HEK293 (cell line): Measurements from ENCODE around the gene LLGL1.
A peak's percentile ranks its signal among the peaks of the same experiment; 100 is the strongest.

ENCODE experiments used
- CTCF ChIA-PET: fragments of 350-600 bp; formaldehyde crosslinking; extraction: SDS; loops from one replicate; lab custom pipeline; 2021; ENCODE audit warnings: antibody characterized with exemption; lab: Yijun Ruan, JAX
- POLR2A ChIA-PET: fragments of 300-600 bp; formaldehyde crosslinking; extraction: SDS; loops from one replicate; lab custom pipeline; 2020; ENCODE audit warnings: antibody characterized with exemption, inconsistent platforms; lab: Yijun Ruan, JAX
- H3K27ac ChIP-seq: fragments of 200-500 bp; sonication (Bioruptor generic); 2 replicates; pipeline ENCODE4 v1.5.1; 2014; ENCODE audit warnings: low read depth, low read length, control low read depth, inconsistent platforms; ENCODE audit errors: extremely low read depth
- H3K36me3 ChIP-seq, 2 experiments: fragments of 200-500 bp in 1 of 2; sonication (Bioruptor generic) in 1 of 2; 1 replicate in 1 of 2; 2 replicates in 1 of 2; pipeline ENCODE4 v1.5.1; 2014 to 2017; ENCODE audit warnings: inconsistent platforms in 2 of 2, low read length in 2 of 2; ENCODE audit not compliant: control insufficient read depth in 2 of 2, insufficient read depth in 1 of 2
- H3K4me1 ChIP-seq: fragments of 200-500 bp; sonication (Bioruptor generic); 2 replicates; pipeline ENCODE4 v1.5.1; 2014; ENCODE audit warnings: mild to moderate bottlenecking, low read length, inconsistent platforms; ENCODE audit not compliant: control insufficient read depth, insufficient read depth
- H3K4me3 ChIP-seq: 2 replicates; pipeline ENCODE4 v1.5.1; 2011; ENCODE audit warnings: low read depth, mild to moderate bottlenecking, control low read depth, low read length, moderate library complexity
- H3K9me3 ChIP-seq: fragments of 200-500 bp; sonication (Bioruptor generic); 2 replicates; pipeline ENCODE4 v1.5.1; 2014; ENCODE audit warnings: low read depth, low read length, inconsistent platforms; ENCODE audit not compliant: control insufficient read depth, insufficient read depth
- GLIS1 ChIP-seq: fragments of 450-650 bp; formaldehyde crosslinking; IDR thresholded peaks from 2 replicates; pipeline ENCODE4 v1.5.1; 2016; ENCODE audit warnings: missing biosample characterization, missing genetic modification characterization
- KLF1 ChIP-seq: fragments of 450-650 bp; formaldehyde crosslinking; IDR thresholded peaks from 2 replicates; pipeline ENCODE4 v1.5.1; 2016; ENCODE audit warnings: missing biosample characterization, missing genetic modification characterization
- RBAK ChIP-seq: fragments of 450-650 bp; formaldehyde crosslinking; IDR thresholded peaks from 2 replicates; pipeline ENCODE4 v1.5.1; 2016; ENCODE audit warnings: missing biosample characterization, missing genetic modification characterization
- SETDB1 ChIP-seq: IDR thresholded peaks from one replicate; pipeline ENCODE4 v1.6.1; 2017; ENCODE audit warnings: mild to moderate bottlenecking, low read length, moderate library complexity, mixed read lengths; ENCODE audit not compliant: insufficient read length
- ZBTB20 ChIP-seq: fragments of 450-650 bp; formaldehyde crosslinking; IDR thresholded peaks from 2 replicates; pipeline ENCODE4 v1.5.1; 2016; ENCODE audit warnings: missing biosample characterization, missing genetic modification characterization
- ZBTB48 ChIP-seq: fragments of 450-650 bp; formaldehyde crosslinking; IDR thresholded peaks from 2 replicates; pipeline ENCODE4 v1.5.1; 2016; ENCODE audit warnings: missing biosample characterization, missing genetic modification characterization
- ZBTB8A ChIP-seq: fragments of 450-650 bp; formaldehyde crosslinking; IDR thresholded peaks from 2 replicates; pipeline ENCODE4 v1.5.1; 2016; ENCODE audit warnings: missing biosample characterization, missing genetic modification characterization
- ZFHX2 ChIP-seq: fragments of 450-650 bp; formaldehyde crosslinking; conservative IDR thresholded peaks from 2 replicates; pipeline ENCODE4 v1.5.1; 2016; ENCODE audit warnings: missing biosample characterization, missing genetic modification characterization
- ZIC2 ChIP-seq: fragments of 450-650 bp; formaldehyde crosslinking; IDR thresholded peaks from 2 replicates; pipeline ENCODE4 v1.5.1; 2016; ENCODE audit warnings: missing biosample characterization, missing genetic modification characterization
- ZNF140 ChIP-seq: fragments of 450-650 bp; formaldehyde crosslinking; IDR thresholded peaks from 2 replicates; pipeline ENCODE4 v1.5.1; 2016; ENCODE audit warnings: missing biosample characterization, missing genetic modification characterization
- ZNF398 ChIP-seq: fragments of 450-650 bp; formaldehyde crosslinking; IDR thresholded peaks from 2 replicates; pipeline ENCODE4 v1.5.1; 2017; ENCODE audit warnings: missing biosample characterization, missing genetic modification characterization
- ZNF585B ChIP-seq: fragments of 450-650 bp; formaldehyde crosslinking; IDR thresholded peaks from 2 replicates; pipeline ENCODE4 v1.5.1; 2016; ENCODE audit warnings: missing biosample characterization, missing genetic modification characterization
- ZNF610 ChIP-seq: fragments of 450-650 bp; formaldehyde crosslinking; IDR thresholded peaks from 2 replicates; pipeline ENCODE4 v1.5.1; 2016; ENCODE audit warnings: missing biosample characterization, missing genetic modification characterization, borderline replicate concordance
- ZNF639 ChIP-seq: fragments of 450-650 bp; formaldehyde crosslinking; IDR thresholded peaks from 2 replicates; pipeline ENCODE4 v1.5.1; 2016; ENCODE audit warnings: missing biosample characterization, missing genetic modification characterization
- TF ChIP-seq, protein P1 (sequence below): fragments of 450-650 bp; formaldehyde crosslinking; IDR thresholded peaks from 2 replicates; pipeline ENCODE4 v1.5.1; 2016; ENCODE audit warnings: missing biosample characterization, missing genetic modification characterization
- TF ChIP-seq, protein P2 (sequence below): fragments of 450-650 bp; formaldehyde crosslinking; IDR thresholded peaks from 2 replicates; pipeline ENCODE4 v1.5.1; 2016; ENCODE audit warnings: missing biosample characterization, missing genetic modification characterization
- TF ChIP-seq, protein P3 (sequence below): fragments of 450-650 bp; formaldehyde crosslinking; conservative IDR thresholded peaks from 2 replicates; pipeline ENCODE4 v1.5.1; 2016; ENCODE audit warnings: low read depth, missing biosample characterization, missing genetic modification characterization
- TF ChIP-seq, protein P4 (sequence below): fragments of 450-650 bp; IDR thresholded peaks from 2 replicates; pipeline ENCODE4 v1.5.1; 2018; ENCODE audit warnings: missing biosample characterization, missing genetic modification characterization
- TF ChIP-seq, protein P5 (sequence below): fragments of 450-650 bp; formaldehyde crosslinking; IDR thresholded peaks from 2 replicates; pipeline ENCODE4 v1.5.1; 2016; ENCODE audit warnings: missing biosample characterization, missing genetic modification characterization

LLGL1 gene

GRCh38 chr17:18226284-18226945, 980 bp downstream of the LLGL1 start:
- H3K36me3 ChIP-seq, result peaks cover 0 to 7% of the 10 kb centered on the region in 2 experiments; a peak in 2 of 3 replicates
- H3K4me3 ChIP-seq, result peak overlapping the region; percentile 48
- no peaks in the 10 kb centered on the region for H3K9me3 ChIP-seq
- ChIA-PET CTCF (interaction anchor here (0.6 kb wide), 2 partner anchors 87 to 399 kb away, joined by 3 to 4 read pairs; no protein-coding TSS in a partner anchor), POLR2A (no interaction called here)
- TF ChIP-seq ZNF610 (tag by site-specific recombination), result no peak
- peak; percentile 44; the same call in 1 of the 2 replicates for TF ChIP-seq ZBTB20
- peak; percentile 92 for TF ChIP-seq ZNF398 (tag by site-specific recombination)
- no peak for TF ChIP-seq ZNF639 (tag by site-specific recombination)
- TF ChIP-seq, protein P1, sequence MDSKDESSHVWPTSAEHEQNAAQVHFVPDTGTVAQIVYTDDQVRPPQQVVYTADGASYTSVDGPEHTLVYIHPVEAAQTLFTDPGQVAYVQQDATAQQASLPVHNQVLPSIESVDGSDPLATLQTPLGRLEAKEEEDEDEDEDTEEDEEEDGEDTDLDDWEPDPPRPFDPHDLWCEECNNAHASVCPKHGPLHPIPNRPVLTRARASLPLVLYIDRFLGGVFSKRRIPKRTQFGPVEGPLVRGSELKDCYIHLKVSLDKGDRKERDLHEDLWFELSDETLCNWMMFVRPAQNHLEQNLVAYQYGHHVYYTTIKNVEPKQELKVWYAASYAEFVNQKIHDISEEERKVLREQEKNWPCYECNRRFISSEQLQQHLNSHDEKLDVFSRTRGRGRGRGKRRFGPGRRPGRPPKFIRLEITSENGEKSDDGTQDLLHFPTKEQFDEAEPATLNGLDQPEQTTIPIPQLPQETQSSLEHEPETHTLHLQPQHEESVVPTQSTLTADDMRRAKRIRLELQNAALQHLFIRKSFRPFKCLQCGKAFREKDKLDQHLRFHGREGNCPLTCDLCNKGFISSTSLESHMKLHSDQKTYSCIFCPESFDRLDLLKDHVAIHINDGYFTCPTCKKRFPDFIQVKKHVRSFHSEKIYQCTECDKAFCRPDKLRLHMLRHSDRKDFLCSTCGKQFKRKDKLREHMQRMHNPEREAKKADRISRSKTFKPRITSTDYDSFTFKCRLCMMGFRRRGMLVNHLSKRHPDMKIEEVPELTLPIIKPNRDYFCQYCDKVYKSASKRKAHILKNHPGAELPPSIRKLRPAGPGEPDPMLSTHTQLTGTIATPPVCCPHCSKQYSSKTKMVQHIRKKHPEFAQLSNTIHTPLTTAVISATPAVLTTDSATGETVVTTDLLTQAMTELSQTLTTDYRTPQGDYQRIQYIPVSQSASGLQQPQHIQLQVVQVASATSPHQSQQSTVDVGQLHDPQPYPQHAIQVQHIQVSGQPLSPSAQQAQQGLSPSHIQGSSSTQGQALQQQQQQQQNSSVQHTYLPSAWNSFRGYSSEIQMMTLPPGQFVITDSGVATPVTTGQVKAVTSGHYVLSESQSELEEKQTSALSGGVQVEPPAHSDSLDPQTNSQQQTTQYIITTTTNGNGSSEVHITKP (tag by site-specific recombination), result 0 out of 2 replicates have a peak, but pooled peaks have one; percentile 4
- no peak for TF ChIP-seq ZNF140 (tag by site-specific recombination)
- TF ChIP-seq ZFHX2 (tag by site-specific recombination), result peak; percentile 5; the same call in 1 of the 2 replicates
- peak; percentile 85 for TF ChIP-seq GLIS1
- TF ChIP-seq ZBTB48, result 0 out of 2 replicates have a peak, but pooled peaks have one; percentile 1
- no peak for TF ChIP-seq RBAK (tag by site-specific recombination)
- TF ChIP-seq ZIC2 (tag by site-specific recombination), result peak; percentile 21; the same call in 1 of the 2 replicates
- TF ChIP-seq, protein P2, sequence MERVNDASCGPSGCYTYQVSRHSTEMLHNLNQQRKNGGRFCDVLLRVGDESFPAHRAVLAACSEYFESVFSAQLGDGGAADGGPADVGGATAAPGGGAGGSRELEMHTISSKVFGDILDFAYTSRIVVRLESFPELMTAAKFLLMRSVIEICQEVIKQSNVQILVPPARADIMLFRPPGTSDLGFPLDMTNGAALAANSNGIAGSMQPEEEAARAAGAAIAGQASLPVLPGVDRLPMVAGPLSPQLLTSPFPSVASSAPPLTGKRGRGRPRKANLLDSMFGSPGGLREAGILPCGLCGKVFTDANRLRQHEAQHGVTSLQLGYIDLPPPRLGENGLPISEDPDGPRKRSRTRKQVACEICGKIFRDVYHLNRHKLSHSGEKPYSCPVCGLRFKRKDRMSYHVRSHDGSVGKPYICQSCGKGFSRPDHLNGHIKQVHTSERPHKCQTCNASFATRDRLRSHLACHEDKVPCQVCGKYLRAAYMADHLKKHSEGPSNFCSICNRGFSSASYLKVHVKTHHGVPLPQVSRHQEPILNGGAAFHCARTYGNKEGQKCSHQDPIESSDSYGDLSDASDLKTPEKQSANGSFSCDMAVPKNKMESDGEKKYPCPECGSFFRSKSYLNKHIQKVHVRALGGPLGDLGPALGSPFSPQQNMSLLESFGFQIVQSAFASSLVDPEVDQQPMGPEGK, result peak; percentile 18
- no peak for TF ChIP-seq ZNF585B (tag by site-specific recombination)
- TF ChIP-seq, protein P3, sequence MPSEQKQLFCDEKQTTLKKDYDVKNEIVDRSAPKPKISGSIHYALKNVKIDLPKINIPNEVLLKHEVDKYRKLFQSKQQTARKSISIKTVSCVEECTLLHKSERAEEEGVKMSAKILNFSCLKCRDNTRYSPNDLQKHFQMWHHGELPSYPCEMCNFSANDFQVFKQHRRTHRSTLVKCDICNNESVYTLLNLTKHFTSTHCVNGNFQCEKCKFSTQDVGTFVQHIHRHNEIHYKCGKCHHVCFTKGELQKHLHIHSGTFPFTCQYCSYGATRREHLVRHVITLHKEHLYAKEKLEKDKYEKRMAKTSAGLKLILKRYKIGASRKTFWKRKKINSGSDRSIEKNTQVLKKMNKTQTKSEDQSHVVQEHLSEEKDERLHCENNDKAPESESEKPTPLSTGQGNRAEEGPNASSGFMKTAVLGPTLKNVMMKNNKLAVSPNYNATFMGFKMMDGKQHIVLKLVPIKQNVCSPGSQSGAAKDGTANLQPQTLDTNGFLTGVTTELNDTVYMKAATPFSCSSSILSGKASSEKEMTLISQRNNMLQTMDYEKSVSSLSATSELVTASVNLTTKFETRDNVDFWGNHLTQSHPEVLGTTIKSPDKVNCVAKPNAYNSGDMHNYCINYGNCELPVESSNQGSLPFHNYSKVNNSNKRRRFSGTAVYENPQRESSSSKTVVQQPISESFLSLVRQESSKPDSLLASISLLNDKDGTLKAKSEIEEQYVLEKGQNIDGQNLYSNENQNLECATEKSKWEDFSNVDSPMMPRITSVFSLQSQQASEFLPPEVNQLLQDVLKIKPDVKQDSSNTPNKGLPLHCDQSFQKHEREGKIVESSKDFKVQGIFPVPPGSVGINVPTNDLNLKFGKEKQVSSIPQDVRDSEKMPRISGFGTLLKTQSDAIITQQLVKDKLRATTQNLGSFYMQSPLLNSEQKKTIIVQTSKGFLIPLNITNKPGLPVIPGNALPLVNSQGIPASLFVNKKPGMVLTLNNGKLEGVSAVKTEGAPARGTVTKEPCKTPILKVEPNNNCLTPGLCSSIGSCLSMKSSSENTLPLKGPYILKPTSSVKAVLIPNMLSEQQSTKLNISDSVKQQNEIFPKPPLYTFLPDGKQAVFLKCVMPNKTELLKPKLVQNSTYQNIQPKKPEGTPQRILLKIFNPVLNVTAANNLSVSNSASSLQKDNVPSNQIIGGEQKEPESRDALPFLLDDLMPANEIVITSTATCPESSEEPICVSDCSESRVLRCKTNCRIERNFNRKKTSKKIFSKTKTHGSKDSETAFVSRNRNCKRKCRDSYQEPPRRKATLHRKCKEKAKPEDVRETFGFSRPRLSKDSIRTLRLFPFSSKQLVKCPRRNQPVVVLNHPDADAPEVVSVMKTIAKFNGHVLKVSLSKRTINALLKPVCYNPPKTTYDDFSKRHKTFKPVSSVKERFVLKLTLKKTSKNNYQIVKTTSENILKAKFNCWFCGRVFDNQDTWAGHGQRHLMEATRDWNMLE (tag by site-specific recombination), result no peak
- TF ChIP-seq, protein P4, sequence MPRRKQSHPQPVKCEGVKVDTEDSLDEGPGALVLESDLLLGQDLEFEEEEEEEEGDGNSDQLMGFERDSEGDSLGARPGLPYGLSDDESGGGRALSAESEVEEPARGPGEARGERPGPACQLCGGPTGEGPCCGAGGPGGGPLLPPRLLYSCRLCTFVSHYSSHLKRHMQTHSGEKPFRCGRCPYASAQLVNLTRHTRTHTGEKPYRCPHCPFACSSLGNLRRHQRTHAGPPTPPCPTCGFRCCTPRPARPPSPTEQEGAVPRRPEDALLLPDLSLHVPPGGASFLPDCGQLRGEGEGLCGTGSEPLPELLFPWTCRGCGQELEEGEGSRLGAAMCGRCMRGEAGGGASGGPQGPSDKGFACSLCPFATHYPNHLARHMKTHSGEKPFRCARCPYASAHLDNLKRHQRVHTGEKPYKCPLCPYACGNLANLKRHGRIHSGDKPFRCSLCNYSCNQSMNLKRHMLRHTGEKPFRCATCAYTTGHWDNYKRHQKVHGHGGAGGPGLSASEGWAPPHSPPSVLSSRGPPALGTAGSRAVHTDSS (tag by site-specific recombination), result no peak
- no peak for TF ChIP-seq SETDB1
- TF ChIP-seq, protein P5, sequence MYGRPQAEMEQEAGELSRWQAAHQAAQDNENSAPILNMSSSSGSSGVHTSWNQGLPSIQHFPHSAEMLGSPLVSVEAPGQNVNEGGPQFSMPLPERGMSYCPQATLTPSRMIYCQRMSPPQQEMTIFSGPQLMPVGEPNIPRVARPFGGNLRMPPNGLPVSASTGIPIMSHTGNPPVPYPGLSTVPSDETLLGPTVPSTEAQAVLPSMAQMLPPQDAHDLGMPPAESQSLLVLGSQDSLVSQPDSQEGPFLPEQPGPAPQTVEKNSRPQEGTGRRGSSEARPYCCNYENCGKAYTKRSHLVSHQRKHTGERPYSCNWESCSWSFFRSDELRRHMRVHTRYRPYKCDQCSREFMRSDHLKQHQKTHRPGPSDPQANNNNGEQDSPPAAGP (tag by site-specific recombination), result peak; percentile 8; the same call in 1 of the 2 replicates
- 0 out of 2 replicates have a peak, but pooled peaks have one; percentile 5 for TF ChIP-seq KLF1 (tag by site-specific recombination)
- TF ChIP-seq ZBTB8A (tag by site-specific recombination), result peak; percentile 34; the same call in 1 of the 2 replicates
- peak overlapping the region; percentile 68; the same call in 1 of the 2 replicates for H3K27ac ChIP-seq
- H3K4me1 ChIP-seq, result peaks cover 4% of the 10 kb centered on the region; the same call in 1 of the 2 replicates
